Loucy (cell line): ENCODE results near the gene ACSL5.

ENCODE experiments used
- EZH2phosphoT487 ChIP-seq: fragments of 200-600 bp; IDR thresholded peaks from 2 replicates; pipeline ENCODE4 v1.6.1; 2018; ENCODE audit warnings: antibody characterized with exemption, mild to moderate bottlenecking, moderate library complexity, borderline replicate concordance
- TF ChIP-seq, protein P1 (sequence below): fragments of 200-600 bp; sonication (generic); conservative IDR thresholded peaks from 2 replicates; pipeline ENCODE4 v1.5.1; 2014; ENCODE audit warnings: mild to moderate bottlenecking, antibody characterized with exemption, low read length

DNA sequence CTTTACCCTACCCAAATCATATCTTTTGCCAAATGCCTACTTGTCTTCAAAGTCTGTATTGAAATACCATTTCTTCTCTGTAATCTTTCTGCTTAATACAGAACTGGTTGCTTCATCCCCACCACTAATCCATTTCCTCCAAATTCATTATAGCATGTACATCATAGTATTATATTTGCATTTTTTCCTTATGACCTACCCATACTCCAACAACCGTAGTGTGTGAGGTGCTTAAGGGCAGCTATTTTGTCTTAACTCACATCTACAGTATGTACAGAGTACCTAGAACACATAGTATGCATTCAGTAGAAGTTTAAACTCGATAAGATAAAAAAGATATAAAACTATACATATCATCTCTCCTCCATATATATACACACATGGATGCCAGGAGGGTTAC is 23.7 kb downstream of the ACSL5 start:
- TF ChIP-seq, protein P1, sequence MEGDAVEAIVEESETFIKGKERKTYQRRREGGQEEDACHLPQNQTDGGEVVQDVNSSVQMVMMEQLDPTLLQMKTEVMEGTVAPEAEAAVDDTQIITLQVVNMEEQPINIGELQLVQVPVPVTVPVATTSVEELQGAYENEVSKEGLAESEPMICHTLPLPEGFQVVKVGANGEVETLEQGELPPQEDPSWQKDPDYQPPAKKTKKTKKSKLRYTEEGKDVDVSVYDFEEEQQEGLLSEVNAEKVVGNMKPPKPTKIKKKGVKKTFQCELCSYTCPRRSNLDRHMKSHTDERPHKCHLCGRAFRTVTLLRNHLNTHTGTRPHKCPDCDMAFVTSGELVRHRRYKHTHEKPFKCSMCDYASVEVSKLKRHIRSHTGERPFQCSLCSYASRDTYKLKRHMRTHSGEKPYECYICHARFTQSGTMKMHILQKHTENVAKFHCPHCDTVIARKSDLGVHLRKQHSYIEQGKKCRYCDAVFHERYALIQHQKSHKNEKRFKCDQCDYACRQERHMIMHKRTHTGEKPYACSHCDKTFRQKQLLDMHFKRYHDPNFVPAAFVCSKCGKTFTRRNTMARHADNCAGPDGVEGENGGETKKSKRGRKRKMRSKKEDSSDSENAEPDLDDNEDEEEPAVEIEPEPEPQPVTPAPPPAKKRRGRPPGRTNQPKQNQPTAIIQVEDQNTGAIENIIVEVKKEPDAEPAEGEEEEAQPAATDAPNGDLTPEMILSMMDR: no peak
- TF ChIP-seq EZH2phosphoT487: no peak
